Glomerular endothelial cell (primary cell): ENCODE results near the gene NATD1. TPM values are rescaled to one million over a fixed set of nuclear protein-coding genes. Genes with fewer than 3 reads are reported as not detected.
A peak's percentile ranks its signal among the peaks of the same experiment; 100 is the strongest.

Experiments used
- DNase-seq: peaks from one replicate; pipeline ENCODE4 v3.0.0-alpha.2; 2011; ENCODE audit warnings: low read depth, low spot score; ENCODE audit errors: extremely low read depth
- total RNA-seq: library from RNA; depleted of rRNA; stranded (reverse); fragments of >200 nt; gene quantifications from 2 replicates; pipeline ENCODE4 v1.2.3, GENCODE V29; 2015

NATD1 gene
- total RNA-seq, 1 donor from 2014 or later: 13.9 TPM

DNA sequence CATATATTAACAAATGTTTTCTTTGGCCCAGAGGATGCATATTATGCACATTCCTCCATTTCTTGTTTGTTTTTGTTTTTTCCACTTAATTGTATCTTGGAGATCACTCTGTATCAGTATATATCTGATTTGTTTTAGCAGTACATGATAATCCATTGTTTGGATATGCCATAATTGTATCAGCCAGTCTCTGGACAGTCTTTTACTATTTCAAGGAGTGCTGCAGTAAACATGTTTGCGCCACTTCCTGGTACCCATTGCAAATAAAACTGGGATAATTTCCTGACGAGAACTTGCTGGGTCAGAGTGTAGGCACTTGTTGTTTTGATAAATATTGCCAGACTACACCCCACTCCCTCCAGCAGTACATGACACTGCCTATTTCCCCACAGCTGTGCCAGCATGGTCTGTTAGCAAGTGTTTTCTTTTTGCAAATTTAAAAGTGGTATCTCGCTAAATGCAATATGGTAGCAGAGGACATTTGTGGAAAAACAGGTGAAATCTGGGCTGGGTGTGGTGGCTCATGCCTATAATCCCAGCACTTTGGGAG, 34.3 kb downstream of the NATD1 start:
- DNase-seq: no peak

GRCh38 chr17:21218101-21218500, 35.1 kb downstream of the NATD1 start:
- DNase-seq: no peak

DNA sequence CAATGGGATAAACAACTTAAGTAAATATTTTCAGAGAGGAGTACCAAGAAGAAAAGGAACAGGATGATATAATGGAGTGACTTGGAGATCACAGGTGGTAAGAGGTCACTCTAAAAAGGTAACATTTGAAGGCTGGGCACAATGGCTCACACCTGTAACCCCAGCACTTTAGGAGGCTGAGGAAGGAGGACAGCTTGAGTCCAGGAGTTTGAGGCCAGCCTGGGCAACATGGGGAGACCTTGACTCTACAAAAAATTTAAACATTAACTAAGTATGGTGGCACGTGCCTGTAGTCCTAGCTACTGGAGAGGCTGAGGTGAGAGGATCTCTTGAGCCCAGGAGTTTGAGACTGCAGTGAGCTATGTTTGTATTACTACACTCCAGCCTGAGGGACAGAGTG, 35.9 kb downstream of the NATD1 start:
- no peak for DNase-seq

DNA sequence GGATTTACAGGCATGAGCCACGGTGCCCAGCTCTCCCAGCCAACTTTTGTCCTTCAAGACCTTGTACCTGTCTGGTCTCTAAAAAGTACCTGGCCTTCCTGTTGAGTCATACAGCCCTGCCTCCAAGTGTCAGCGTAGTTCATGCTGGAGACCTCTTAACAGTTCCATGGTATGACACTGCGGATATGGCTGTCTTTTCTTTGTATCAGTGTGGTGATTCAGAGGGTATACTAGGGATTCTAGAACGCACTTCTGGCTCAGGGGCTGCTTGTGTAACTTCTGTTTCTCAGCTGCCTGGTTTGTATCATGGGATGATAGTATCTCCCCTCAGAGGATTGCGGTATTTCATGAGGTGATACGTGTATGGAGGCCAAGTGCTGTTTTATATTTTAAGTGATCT, 37.3 kb downstream of the NATD1 start:
- DNase-seq: no peak

DNA sequence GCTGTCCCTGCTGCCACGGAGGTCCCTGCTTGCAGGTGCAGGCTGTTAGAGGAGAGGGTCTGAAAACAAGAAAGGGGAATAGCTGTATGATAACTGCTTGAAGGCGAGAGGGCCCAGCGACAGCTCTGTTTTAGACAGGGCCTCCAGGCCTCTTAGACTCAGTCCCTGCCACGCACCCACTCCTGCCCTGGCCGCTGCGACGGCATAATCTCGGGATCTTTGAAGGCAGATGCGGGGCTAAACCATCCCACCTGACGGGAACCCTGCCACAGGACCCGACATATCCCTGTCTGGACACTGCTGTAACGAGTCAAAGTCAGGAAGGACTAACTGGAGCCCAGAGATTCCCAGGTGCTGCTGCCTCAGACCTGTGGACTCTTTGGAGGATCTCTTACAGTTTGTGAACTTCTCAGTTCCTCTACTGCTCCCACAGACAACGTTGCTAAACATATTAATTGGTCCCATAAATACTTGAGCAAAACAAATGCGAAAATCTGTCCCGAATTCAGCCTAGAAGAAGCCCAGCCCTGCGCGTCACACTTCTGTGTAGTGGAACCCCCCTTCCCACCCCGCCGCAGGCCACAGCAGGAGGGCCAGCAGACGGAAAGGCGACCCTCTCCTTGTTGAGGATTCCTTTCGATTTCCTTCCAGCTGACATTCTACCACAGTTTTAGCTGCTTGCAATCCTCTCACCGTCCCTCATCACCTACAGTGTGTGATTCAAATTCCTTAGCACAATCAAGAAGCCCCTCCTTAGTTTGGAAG, 38.3 kb downstream of the NATD1 start:
- DNase-seq: no peak

- DNase-seq: peak; percentile 44
Measured at GRCh38 chr17:21214015-21214776, 39.0 kb downstream of the NATD1 start, which contains the start of gene TMEM11. Gene TMEM11 (minus strand): TSS chr17:21214161. CDS start chr17:21214152, 9 bp downstream.

DNA sequence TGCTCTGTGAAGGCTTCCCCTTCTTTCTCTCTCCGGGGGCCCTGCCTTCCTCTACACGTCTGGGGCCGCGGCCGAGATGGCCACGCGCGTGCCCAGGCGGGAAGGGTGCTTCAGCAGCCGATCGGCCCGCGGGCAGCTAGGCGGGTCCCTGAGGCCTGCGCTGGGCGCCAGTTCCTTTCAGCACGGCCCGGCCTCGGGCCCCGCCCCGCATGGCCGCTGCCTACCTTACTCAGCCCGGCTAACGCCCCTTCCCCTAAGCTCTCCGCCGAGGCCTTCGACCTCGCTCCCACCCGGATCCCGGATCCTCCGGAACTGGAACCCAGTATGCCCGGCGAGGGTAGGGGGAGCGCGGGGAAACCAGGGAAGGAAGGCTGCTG, 39.6 kb downstream of the NATD1 start:
- no peak for DNase-seq

DNA sequence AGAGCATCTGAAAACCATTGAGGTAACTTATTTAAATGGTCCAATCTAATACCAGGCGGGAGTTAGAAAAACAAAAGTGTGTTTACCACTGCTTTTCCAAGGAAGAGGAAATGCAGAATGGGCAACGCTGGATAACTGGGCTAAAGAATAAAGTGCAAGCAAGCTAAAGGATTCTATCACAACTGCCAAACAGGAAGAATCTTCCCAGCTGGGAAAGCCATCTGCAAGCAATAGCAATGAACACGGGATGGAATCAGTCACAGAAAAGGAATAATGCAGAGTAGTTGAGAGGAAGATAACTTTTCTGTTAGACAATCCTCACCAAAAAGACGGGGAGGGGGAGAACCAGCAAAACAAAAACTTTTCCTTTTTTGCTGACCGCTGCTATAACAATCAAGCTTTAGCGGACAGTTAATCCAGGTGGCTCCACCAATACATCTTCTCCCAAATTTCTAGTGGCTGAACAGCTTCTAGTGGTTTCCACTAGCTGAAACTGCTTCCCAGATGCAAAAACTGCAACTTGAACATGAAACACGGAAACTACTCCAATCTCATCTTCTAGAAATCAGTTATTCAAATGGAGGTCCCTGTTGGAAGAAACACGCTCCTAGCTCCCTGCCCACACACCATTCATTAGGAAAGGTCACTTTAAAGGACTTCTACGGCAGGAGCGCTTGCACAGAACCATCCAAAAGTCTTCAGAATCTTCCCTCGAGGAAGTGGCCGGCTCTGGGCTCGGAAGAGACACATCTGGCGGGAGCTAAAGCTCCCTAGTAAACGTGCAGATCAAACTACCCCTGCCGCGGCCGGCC, 40.2 kb downstream of the NATD1 start:
- no peak for DNase-seq

GRCh38 chr17:21211825-21212479, 41.3 kb downstream of the NATD1 start:
- DNase-seq: no peak

DNA sequence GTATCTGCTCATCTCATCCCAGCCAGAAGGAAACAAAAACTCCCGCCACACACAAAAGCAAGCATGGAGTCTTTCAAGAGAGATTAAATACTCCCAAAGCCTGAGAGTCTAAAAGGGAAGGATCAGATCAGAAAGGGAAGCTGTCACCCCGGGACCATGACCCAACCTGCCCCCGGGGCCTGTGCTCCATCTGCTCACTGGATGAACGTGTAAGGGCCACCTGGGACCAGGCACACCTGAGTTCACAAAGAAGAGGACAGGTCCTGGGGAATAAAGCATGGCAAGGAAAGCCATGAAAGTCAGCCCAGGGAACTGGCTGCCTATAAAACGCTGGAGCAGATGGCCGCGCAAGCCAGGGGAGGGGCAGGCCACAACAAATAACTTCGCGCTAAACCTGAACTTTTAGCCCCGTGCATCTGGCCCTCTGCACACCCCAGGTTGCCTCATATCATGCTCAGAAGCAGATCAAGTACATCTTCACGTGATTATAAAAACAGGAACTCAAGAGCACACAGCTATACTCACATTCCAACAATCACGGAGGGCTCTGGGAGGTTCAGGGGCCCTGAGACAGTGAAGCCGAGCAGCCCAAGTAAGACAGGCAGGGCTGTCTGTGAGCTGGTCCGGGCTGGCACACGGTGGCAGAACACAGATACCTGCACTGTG, 42.7 kb downstream of the NATD1 start:
- DNase-seq: no peak

GRCh38 chr17:21209511-21210175, 43.6 kb downstream of the NATD1 start:
- no peak for DNase-seq

DNA sequence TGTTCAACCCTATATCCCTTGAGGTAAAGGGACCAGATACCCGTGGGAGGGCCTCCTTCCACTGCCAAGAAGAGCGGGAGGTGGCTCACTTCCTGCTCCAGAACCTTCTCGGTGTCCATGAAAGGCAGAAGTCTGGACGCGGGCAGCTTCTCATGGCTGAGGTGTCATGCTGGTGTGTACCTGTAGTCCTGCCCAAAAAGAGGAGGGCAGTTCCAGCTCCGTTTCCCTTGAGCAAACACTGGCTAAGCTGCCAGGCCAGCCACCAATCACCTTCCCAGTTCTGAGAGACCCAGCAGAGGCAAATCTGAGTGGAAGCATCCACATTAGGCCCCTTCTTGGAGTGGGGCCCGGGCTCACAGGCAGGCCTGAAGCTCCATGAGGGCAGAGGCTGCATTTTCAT, 44.9 kb downstream of the NATD1 start:
- no peak for DNase-seq

GRCh38 chr17:21204935-21205334, 48.3 kb downstream of the NATD1 start:
- no peak for DNase-seq

DNA sequence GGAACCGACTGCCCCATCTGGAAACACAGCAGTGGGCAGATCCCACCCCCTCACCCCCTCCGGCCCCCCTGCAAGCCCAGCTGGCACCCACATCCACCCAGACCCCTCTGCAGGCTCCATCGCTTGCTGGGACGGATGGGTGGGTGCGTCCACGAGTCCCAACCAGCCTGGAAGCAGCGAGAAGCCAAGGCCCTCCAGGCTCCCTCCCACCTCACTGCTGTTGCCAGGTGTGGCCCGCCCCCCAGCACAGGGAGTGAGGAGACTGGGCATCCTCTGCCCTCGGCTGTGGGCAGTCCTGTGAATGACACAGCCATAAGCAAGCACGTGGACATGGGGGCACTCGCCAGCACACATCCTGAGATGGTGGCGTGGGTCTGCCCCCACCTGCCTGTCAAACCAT, 50.7 kb downstream of the NATD1 start:
- DNase-seq: no peak

- DNase-seq: no peak
Measured at GRCh38 chr17:21201874-21202273, 51.3 kb downstream of the NATD1 start.

DNA sequence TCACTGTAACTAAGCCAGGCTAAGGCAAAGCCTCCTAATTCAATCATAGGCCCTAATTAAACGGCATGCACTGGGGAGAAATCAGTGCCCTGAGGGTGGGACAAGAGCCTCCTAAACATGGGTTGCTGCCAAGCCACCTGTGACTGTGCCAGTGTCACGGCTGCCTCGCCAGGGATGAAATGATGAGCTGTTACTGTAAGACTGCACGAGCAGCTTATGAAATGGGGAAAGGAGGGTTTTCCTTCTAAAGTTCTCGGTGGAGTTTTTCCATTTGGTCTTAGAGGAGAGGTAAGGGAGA, 52.0 kb downstream of the NATD1 start:
- DNase-seq: no peak

DNA sequence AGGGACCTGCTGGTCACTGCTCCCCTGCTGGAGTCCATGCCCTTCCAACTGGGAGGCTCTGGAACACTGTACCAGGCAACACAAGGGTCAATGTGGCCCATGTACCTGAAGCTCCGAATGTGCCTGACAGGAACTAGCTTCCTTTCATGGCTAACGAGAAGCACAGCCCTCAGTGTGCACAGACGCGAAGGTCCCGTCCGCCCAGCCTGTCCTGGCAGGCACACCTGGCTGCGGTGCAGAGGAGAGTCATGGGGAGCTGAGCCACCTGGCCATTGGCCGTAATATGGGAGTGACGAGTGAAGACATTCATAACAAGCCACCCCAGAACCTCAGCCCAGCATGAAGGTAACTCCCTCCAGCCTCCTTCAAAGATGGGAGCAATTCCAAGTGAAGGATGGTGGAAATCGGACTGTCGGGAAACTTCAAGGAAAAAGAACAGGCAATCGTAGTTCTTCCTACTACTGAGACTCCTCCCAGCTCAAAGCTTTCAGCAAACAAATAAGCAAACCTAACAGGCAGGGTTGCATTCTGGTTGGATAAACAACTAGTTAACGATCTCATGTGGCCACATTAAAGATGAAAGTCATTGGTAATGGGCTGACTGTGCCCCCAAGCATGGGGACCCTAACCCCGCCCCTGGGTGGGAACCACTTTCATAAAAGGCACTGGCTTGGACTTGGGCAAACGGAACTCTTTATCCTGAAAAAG, 52.5 kb downstream of the NATD1 start:
- DNase-seq: no peak

DNA sequence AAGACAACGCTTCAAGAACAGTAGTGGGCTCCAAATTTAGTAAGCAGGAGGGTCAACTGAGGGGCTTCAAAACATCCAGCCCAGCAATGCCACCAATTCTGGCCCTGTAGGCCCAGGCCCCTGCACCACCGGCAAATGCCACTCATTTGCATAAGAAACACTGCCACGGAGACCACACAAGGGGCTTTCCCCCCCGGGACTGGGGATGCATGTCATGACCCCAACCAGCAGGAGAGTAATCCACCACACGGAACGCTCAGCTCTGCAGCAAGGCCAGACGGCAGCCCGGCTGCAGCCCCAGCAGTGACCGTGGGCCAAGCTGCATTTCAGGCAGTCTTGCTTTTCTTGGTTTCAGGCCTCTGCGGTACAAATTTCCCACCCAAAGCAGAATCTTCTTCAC, 53.4 kb downstream of the NATD1 start:
- no peak for DNase-seq

DNA sequence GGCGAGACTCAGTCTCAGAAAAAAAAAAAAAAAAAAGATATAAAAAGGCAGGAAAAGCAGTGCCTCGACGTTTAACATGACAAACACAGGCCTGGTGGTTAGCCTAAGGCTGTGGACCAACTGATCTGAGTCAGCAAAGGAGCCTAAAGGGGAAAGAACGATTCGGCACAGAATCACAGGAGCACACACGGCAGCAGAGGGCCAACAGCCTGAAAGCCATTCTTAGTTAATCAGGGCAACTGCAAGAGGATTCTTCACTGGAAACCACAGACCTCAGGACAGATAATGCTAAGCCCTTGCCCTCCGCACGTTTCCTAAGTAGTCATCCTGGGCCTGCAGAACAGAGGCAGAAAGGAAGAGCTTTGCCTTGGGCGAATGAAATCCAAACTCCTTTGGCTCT, 53.9 kb downstream of the NATD1 start:
- no peak for DNase-seq
